HG03280 (cell line): ENCODE measurements around the gene ABCA5.
A peak's percentile ranks its signal among the peaks of the same experiment; 100 is the strongest.

ENCODE experiments used
- ATAC-seq: cut with Tn5 transposase; IDR thresholded peaks from one replicate; pipeline ENCODE4 v1.9.1; 2021; ENCODE audit warnings: mild to moderate bottlenecking, moderate library complexity; ENCODE audit not compliant: unreplicated experiment

Gene ABCA5, protein sequence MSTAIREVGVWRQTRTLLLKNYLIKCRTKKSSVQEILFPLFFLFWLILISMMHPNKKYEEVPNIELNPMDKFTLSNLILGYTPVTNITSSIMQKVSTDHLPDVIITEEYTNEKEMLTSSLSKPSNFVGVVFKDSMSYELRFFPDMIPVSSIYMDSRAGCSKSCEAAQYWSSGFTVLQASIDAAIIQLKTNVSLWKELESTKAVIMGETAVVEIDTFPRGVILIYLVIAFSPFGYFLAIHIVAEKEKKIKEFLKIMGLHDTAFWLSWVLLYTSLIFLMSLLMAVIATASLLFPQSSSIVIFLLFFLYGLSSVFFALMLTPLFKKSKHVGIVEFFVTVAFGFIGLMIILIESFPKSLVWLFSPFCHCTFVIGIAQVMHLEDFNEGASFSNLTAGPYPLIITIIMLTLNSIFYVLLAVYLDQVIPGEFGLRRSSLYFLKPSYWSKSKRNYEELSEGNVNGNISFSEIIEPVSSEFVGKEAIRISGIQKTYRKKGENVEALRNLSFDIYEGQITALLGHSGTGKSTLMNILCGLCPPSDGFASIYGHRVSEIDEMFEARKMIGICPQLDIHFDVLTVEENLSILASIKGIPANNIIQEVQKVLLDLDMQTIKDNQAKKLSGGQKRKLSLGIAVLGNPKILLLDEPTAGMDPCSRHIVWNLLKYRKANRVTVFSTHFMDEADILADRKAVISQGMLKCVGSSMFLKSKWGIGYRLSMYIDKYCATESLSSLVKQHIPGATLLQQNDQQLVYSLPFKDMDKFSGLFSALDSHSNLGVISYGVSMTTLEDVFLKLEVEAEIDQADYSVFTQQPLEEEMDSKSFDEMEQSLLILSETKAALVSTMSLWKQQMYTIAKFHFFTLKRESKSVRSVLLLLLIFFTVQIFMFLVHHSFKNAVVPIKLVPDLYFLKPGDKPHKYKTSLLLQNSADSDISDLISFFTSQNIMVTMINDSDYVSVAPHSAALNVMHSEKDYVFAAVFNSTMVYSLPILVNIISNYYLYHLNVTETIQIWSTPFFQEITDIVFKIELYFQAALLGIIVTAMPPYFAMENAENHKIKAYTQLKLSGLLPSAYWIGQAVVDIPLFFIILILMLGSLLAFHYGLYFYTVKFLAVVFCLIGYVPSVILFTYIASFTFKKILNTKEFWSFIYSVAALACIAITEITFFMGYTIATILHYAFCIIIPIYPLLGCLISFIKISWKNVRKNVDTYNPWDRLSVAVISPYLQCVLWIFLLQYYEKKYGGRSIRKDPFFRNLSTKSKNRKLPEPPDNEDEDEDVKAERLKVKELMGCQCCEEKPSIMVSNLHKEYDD (N-terminal part only)

DNA sequence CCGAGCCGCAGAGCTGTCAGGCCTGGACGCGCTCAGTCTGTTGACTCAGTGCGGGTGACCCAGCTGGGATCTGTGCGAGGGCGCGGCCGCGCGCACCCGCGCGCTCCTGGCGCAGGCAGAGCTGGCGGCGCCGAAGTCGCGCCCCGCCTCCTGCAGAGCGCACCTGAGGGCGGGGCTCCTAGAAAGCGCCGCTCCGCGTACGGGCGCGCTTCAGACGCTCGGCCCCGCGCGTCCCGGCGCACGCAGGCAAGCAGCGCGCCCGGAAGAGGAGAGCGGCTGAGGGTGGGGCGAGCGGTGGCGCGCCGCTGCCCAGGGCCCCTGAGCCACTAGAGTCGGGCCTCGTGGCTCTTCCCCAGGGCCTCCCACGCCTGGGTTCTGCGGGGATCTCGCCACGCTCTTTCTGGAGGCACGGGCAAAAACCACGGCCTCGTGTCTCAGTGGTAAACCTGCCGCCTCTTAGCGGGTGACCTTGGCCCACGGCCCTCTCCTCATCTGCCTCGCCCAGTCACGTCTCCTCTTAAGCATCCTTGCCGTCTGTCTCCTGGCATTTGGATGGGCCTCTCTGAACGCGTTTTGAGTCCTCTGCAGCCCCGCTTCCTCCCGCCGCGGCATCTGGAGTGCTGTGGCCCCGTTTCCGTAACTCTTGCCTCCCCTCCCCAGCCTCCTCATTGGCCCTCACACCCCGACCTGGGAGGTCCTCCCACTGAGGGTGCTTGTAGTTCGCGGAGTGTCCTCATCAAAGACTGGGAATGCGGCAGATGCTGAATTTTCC lies at the start of gene ABCA5:
ABCA5 (minus strand) TSS at position 74 of the 772 bp plus-strand sequence. CDS start 12,718 bp downstream, outside the sequence.
- peak; percentile 97 for ATAC-seq

DNA sequence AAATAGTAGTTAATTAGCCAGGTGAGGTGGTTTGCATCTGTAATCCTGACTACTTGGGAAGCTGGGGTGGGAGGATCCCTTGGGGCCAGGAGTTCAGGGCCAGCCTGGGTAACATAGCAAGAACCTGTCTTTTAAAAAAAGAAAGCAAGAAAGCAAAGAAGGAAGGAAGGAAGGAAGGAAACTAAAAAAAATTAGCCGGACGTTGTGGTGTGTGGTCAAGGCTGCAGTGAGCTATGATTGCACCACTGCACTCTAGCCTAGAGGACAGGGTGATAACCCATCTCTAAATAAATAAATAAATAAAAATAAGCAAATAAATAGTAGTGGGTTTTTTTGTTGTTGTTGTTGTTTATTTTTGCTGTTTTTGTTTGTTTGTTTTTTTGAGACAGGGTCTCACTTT lies 48.3 kb upstream of the ABCA5 start:
- ATAC-seq: no peak

DNA sequence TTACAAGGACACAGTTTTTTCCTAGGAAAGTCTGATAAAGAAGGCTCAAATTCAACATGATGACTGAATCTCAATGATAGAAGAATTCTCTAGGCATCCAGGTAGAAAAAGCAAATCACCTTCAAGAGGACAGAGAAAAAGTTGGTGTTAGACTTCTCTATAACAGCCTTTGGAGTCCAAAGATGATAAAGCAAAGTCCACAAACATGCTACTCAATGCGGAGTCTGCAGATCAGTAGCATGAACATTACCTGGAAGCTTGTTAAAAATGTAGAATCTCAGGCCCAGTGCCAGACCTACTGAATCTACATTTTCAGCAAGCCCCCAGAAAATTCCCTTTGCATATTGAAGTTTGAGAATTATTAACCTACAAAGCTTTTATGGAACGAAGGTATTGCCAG lies 46.1 kb upstream of the ABCA5 start:
- no peak for ATAC-seq

DNA sequence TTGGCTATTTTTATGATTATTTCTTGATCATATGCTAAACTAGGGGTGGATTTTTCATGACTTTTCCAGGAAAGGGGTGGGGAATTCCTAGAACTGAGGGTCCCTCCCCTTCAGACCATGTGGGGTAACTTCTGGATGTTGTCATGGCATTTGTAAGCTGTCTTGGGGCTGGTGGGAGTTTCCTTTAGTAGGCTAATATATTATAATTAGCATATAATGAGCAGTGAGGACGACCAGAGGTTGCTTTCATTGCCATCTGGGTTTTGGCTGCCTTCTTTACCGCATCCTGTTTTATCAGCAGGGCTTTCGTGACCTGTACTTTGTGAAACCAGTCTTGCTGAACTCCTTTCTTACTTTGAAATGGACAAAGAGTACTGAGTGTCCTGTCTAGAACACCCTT lies 40.4 kb upstream of the ABCA5 start:
- peak; percentile 91 for ATAC-seq

DNA sequence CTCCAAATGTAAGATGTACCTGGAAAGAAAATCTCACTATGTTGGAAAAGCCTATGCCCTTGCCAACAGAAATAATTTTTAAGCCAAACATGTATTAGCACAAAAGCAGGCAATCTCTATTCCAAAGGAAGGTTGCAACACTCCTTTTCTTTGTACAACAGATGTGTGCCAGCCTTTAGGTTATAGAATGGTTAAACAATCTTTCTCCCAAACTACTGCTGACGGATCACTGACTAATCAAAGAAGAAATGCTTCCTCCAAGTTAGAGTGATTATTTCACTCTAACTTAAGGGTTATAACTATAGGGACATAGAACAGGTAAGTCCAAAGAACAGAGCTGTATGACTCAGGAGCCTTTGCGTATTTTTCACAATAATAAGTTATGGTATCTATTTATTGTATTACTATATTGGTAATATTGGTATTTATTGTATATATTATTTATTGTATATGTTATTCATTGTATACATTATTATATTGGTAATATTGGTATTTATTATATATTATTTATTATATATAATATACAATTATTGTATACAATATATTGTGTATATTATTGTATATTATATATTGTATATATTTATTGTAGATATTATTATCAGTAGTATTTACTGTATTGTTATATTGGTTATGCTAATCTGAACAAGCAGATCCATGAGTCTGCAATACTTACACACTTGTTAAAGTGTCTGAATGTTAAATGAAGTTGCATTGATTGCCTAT lies 36.7 kb upstream of the ABCA5 start:
- no peak for ATAC-seq

DNA sequence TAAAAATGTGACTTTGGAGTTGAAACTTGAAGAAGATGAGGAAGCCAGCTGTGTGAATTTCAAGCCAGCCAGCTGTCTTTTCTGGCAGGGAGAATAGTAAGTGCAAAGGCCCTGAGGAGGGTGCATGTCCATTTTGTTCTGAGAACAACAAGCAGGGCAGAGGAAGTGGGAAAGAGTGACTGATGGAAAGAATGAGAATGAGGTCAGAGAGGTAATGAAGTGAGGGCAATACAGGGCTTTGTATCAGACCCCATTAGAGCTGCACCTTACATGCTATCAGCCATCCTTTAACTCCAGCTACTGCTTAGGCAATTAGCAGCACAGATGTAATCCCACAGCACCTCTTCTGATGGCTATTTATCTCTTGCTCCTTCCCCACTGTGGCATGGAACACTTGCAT lies 34.2 kb upstream of the ABCA5 start:
- ATAC-seq: no peak

DNA sequence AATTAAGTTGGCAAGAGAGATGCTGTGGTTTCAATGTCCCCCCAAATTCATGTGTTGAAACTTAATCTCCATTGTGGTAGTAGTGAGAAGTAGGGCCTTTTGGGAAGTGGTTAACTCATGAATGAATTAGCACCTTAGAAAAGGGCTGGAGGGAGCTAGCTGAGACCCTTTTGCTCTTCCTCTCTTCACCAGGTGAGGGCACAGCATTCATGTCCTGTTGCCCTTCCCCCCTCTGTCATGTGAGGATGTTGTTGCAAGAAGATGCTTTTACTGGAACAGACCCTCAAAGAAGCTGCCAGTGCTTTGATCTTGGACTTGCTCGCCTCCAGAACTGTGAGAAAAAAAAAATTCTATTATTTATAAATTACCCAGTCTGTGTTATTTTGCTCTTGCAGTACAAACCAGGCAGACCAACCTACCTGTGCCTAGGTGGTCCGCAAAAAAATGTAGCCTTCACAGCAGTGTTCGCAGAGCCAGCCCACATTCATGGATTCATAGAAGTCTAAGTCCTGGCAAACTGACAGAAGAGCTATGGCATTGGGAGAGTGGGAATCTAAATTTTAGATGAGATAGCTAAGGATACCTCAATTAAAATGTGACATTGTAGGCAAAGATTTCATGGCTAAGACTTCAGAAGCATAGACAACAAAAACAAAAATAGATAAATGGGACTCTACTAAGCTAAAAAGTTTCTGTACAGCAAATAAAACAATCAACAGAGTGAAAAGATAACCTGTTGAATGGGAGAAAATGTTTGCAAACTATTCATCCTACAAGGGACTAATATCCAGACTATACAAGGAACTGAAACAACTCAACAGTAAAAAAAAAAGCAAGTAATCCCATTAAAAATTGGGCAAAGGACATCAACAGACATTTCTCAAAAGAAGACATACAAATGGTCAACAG lies 32.0 kb upstream of the ABCA5 start:
- ATAC-seq: no peak

DNA sequence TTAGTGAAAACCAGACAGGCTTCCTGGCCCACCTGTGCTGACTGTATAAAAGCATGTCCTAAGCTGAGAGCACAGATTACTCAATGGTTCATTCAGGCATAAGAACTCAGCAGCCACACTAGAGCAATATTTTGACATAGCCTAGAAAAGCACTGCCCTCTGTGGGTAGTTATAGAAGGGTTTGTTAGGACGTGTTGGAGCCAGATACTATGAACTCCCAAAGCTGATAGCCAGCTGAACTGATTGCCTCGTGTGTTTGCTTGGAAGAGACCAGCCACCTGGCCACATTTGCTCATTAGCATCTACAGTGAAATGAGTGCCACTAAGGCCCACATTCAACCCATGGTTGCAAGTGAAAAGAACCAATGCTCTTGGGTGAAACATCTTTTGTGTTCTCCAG lies 30.8 kb upstream of the ABCA5 start:
- ATAC-seq: no peak

DNA sequence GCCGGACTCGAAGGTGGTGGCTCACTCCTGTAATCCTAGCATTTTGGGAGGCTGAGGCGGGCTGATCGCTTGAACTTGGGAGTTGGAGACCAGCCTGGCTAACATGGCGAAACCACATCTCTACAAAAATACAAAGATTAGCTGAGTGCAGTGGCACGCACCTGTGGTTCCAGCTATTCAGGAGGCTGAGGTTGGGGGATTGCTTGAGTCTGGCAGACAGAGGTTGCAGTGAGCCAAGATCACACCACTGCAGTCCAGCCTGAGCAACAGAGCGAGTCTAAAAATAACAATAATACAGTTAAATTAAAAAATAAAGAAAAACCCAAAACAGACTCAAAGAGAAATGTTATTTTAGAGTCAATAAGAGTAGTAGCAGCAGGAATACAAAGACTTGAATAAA lies 29.7 kb upstream of the ABCA5 start:
- ATAC-seq: no peak

DNA sequence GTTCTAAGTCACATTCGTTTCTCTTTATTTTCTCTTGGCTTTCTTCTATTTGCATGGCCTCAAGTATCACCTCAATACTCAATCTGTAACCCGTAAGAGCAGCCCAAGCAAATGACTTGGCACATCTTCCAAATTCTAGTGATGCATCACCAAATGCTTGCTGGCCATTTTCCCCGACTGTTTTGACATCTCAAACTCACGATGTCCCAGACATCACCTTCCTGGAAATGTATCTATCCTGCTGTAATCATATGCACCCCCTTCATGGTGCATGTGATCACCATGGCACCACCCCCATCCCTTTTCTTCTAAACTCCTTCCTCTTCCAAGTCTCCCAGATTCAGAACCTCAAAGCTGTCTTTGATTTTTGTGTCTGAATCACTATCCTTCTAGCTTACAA lies 24.0 kb upstream of the ABCA5 start:
- no peak for ATAC-seq

DNA sequence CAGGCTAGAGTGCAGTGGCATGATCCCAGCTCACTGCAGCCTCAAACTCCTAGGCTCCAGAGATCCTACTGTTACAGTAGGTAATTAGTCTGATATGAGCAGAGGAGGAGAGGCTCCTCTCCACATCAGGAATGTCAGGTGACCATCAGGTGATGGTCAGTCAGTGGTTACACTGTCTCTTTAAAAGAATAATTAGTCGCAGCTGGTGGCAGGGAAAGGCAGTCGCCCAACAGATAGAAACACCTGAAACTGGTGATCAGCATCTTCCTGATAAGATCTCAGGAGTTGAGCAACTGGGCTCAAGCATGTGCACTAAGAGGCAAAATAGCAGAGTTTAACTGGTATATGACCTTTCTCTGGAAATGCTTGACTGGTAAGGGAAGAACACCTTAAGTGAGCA lies 21.5 kb upstream of the ABCA5 start:
- no peak for ATAC-seq

DNA sequence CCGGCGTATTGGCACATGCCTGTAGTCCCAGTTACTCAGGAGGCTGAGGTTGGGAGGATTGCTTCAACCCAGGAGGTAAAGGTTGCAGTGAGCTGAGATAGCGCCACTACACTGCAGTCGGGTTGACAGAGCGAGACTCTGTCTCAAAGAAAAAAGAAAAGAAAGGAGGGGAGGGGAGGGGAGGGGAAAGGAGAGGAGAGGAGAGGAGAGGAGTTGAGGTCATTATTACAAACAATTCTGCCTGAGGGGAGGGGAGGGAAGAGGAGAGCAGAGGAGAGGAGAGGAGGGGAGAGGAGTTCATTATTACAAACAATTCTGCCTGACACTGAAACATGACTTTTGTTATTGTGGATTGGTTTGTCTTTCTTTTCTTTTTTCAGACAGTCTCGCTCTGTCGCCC lies 19.8 kb upstream of the ABCA5 start:
- no peak for ATAC-seq

DNA sequence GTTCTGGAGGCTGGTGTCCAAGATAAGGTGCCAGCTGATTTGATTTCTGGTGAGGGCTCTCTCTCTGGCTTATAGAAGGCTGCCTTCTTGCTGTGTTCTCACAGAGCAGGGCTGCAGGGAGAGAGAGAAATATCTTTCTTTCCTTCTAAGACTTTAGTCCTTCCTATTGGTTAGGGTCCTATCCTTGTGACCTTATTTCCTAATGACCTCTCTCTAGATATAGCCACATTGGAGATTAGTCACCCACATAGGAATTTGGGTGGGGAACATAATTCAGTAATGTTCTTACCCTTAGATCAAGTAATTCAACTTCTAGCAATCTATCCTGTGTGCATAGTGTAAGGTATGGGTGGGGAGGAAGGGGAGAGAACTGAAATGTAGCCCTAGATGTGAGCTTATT lies 18.0 kb upstream of the ABCA5 start:
- ATAC-seq: no peak

DNA sequence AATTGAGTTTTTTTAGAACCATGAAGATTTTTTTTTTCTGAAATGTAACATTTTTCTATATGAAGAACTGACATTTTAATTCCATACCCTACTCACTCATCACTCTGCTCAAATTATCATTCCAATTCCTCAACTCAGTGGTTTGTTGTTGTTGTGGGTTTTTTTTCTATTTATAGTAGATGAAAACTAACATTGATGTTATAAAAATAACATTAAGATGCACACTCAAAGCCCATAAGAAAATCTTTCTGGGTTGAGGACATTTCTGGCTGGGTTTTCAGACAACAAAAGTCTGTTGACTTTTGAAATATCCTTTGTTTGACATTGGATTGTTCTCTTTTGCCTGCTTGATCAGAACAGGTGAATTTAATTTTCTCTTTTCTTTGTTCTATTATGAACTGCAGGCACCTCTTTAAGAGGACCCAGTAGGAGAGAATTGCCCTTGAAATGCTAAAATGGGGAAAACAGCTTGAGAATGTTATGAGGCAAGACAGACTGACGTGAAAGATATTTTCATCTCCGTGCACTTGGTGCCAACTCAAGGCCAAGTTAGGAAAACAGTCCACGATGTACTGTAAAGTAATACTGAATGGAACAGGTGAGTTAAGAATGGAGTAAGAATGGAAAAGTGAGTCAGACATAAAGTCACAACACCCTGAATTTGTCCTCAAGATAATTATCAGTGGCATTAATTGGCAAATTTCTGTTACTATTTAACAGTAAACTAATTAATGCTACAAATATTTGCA lies 16.1 kb upstream of the ABCA5 start:
- ATAC-seq: no peak

DNA sequence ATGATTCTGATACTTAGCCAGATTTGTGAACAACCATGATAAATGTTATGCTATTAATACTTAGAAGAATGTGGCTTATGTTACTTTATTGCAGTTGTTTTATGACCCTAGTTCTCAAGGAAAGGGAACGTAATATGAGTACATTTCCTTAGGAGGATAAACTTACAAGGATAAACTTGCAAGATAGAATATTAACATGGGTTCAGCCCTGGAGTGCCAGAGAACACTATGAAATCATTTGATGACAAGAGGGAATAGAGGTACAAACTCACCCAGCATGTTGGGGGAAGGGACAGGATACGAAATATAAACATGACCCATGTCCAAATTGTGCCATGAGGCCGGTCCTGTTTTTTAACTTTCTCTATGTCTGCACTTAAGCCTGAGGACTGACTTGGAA lies 13.0 kb upstream of the ABCA5 start:
- no peak for ATAC-seq

DNA sequence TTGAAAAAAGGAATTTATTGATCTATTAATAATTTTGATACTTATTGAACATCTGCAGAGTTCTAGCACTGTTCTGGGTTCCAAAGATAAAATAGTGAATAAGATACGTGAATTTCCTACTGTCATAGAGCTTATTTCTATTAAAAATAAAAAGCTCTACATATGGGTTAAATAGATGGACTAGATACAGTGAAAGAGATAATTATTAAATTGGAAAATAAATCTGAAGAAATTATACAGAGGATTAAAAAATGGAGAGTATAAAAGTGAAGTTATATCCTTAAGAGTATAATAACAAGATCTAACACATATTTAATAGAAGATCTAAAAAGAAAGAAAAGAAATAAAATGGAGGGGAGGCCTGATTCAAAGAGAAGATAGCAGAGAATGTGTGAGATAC lies 10.1 kb upstream of the ABCA5 start:
- ATAC-seq: no peak

DNA sequence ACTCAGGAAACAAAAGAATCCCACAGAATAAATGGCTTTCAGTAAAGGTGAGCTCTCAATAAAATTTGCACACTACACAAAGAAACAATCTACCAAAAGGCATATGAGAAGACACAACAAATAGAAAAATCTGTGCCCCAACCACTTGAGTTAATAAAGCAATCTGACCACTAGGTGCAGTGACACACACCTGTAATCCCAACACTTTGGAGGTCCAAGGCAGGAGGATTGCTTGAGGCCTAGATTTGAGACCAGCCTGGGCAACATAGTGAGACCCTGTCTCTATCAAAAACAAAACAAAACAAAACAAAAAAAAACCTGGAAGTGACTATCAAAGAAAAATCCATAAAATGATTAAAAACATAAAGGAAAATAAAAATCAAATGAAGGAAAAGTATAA lies 9.6 kb upstream of the ABCA5 start:
- no peak for ATAC-seq

DNA sequence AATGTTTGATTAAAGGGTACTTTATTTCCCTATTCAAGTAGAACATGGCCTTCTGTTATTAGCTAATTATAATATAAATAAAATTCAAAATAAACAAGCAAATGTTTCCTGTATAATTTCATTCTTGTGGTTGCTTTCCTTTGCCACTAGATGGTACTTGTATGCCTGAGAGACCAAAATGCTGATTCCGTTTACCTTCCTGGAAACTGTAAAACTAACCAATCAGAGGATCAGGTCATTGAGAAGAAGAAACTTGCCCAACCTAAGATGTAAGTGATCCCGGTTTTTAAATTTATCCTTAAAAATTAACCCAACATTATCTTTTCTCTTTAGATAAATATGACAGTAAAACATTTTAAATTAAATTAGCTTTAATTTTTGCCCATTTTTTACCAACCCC lies 8.1 kb upstream of the ABCA5 start:
- no peak for ATAC-seq
